H9 (cell line): ENCODE measurements around the gene ZNF664. TPM values are rescaled to one million over a fixed set of nuclear protein-coding genes. Genes with fewer than 3 reads are reported as not detected.

Experiments
- DNase-seq: peaks from one replicate; pipeline ENCODE4 v3.0.0-alpha.2; 2017
- H2AFZ ChIP-seq: one replicate; pipeline ENCODE4 v1.6.1; 2013; ENCODE audit warnings: mild to moderate bottlenecking, low read length, control low read depth, moderate library complexity
- H2AK5ac ChIP-seq: 2 replicates; pipeline ENCODE4 v1.6.1; 2013; ENCODE audit warnings: low read length, control low read depth, mixed read lengths; ENCODE audit not compliant: insufficient read length
- H2BK120ac ChIP-seq: one replicate; pipeline ENCODE4 v1.6.1; 2013; ENCODE audit warnings: low read depth, mild to moderate bottlenecking, low read length, control low read depth, inconsistent platforms; ENCODE audit not compliant: poor library complexity, severe bottlenecking
- H2BK12ac ChIP-seq: 2 replicates; pipeline ENCODE4 v1.6.1; 2013; ENCODE audit warnings: low read length, control low read depth, mixed read lengths, low read depth; ENCODE audit not compliant: insufficient read length
- H2BK15ac ChIP-seq: 2 replicates; pipeline ENCODE4 v1.6.1; 2013; ENCODE audit warnings: low read depth, low read length, control low read depth
- H2BK20ac ChIP-seq: one replicate; pipeline ENCODE4 v1.6.1; 2013; ENCODE audit warnings: low read depth, mild to moderate bottlenecking, low read length, control low read depth, inconsistent platforms; ENCODE audit not compliant: poor library complexity, severe bottlenecking
- H2BK5ac ChIP-seq: 2 replicates; pipeline ENCODE4 v1.6.1; 2013; ENCODE audit warnings: low read length, control low read depth, mixed read lengths; ENCODE audit not compliant: insufficient read length
- H3K14ac ChIP-seq: 2 replicates; pipeline ENCODE4 v1.6.1; 2013; ENCODE audit warnings: low read length, control low read depth; ENCODE audit not compliant: insufficient read depth
- H3K18ac ChIP-seq: 2 replicates; pipeline ENCODE4 v1.6.1; 2013; ENCODE audit warnings: low read depth, mild to moderate bottlenecking, mixed read lengths, low read length, control low read depth; ENCODE audit not compliant: insufficient read length
- H3K23ac ChIP-seq: 2 replicates; pipeline ENCODE4 v1.6.1; 2013; ENCODE audit warnings: low read length, control low read depth, mixed read lengths, low read depth; ENCODE audit not compliant: insufficient read length
- H3K23me2 ChIP-seq: 2 replicates; pipeline ENCODE4 v1.6.1; 2013; ENCODE audit warnings: low read depth, mild to moderate bottlenecking, mixed read lengths, low read length, control low read depth; ENCODE audit not compliant: insufficient read length, poor library complexity, severe bottlenecking
- H3K27ac ChIP-seq: 2 replicates; pipeline ENCODE4 v1.5.1; 2013; ENCODE audit warnings: low read length, control low read depth, mixed read lengths, low read depth; ENCODE audit not compliant: insufficient read length
- H3K27me3 ChIP-seq: 2 replicates; pipeline ENCODE4 v1.6.1; 2013; ENCODE audit warnings: low read length, control low read depth, inconsistent platforms; ENCODE audit not compliant: insufficient read depth
- H3K4ac ChIP-seq: 2 replicates; pipeline ENCODE4 v1.6.1; 2013; ENCODE audit warnings: low read depth, mild to moderate bottlenecking, control low read depth, inconsistent platforms, low read length, moderate library complexity
- H3K4me1 ChIP-seq: 2 replicates; pipeline ENCODE4 v1.6.1; 2013; ENCODE audit warnings: low read length, control low read depth, inconsistent platforms; ENCODE audit not compliant: insufficient read depth
- H3K4me2 ChIP-seq: 2 replicates; pipeline ENCODE4 v1.6.1; 2013; ENCODE audit warnings: low read length, control low read depth, mixed read lengths; ENCODE audit not compliant: insufficient read length, insufficient read depth
- H3K56ac ChIP-seq: 2 replicates; pipeline ENCODE4 v1.6.1; 2013; ENCODE audit warnings: low read depth, mild to moderate bottlenecking, mixed read lengths, low read length, control low read depth; ENCODE audit not compliant: insufficient read length
- H3K79me1 ChIP-seq: 2 replicates; pipeline ENCODE4 v1.6.1; 2013; ENCODE audit warnings: low read depth, mild to moderate bottlenecking, moderate library complexity, low read length, control low read depth, inconsistent platforms; ENCODE audit not compliant: insufficient read depth, poor library complexity, severe bottlenecking
- H3K79me2 ChIP-seq: 2 replicates; pipeline ENCODE4 v1.6.1; 2013; ENCODE audit warnings: low read length, control low read depth, inconsistent platforms; ENCODE audit not compliant: insufficient read depth
- H3K9ac ChIP-seq: 2 replicates; pipeline ENCODE4 v1.6.1; 2013; ENCODE audit warnings: low read length, control low read depth, mixed read lengths; ENCODE audit not compliant: insufficient read length; ENCODE audit errors: extremely low read depth
- H3K9me3 ChIP-seq: one replicate; pipeline ENCODE4 v1.6.1; 2013; ENCODE audit warnings: low read depth, low read length, inconsistent platforms; ENCODE audit not compliant: control insufficient read depth
- H3T11ph ChIP-seq: one replicate; pipeline ENCODE4 v1.6.1; 2013; ENCODE audit warnings: mild to moderate bottlenecking, low read length, control low read depth, inconsistent platforms
- H4K20me1 ChIP-seq: one replicate; pipeline ENCODE4 v1.6.1; 2013; ENCODE audit not compliant: control insufficient read depth, insufficient read length, insufficient read depth
- H4K5ac ChIP-seq: 2 replicates; pipeline ENCODE4 v1.6.1; 2013; ENCODE audit warnings: low read depth, mild to moderate bottlenecking, mixed read lengths, low read length, control low read depth; ENCODE audit not compliant: insufficient read length
- H4K8ac ChIP-seq: replicated peaks from 2 replicates; pipeline ENCODE4 v1.6.1; 2013; ENCODE audit warnings: low read length, control low read depth, mixed read lengths, low read depth; ENCODE audit not compliant: insufficient read length
- H4K91ac ChIP-seq: 2 replicates; pipeline ENCODE4 v1.6.1; 2013; ENCODE audit warnings: low read depth, mild to moderate bottlenecking, moderate library complexity, mixed read lengths, low read length, control low read depth; ENCODE audit not compliant: insufficient read length
- H3K27ac Mint-ChIP-seq, 3 experiments: 2 replicates in 2 of 3; 3 replicates in 1 of 3; pipeline ENCODE4 v1.8.0; 2020 to 2021; ENCODE audit warnings: mixed read lengths in 3 of 3, mild to moderate bottlenecking in 1 of 3, moderate library complexity in 1 of 3
- H3K27me3 Mint-ChIP-seq: 2 replicates; pipeline ENCODE4 v1.8.0; 2021; ENCODE audit warnings: low read depth, mild to moderate bottlenecking, moderate library complexity, mixed read lengths
- H3K36me3 Mint-ChIP-seq, 3 experiments: 2 replicates in 2 of 3; 3 replicates in 1 of 3; pipeline ENCODE4 v1.8.0; 2020 to 2021; ENCODE audit warnings: low read depth in 3 of 3, mixed read lengths in 3 of 3; ENCODE audit not compliant: insufficient read depth in 1 of 3
- H3K4me1 Mint-ChIP-seq, 2 experiments: 2 replicates each; pipeline ENCODE4 v1.8.0; 2020; ENCODE audit warnings: mixed read lengths in 2 of 2
- H3K4me3 Mint-ChIP-seq, 2 experiments: 2 replicates in 1 of 2; 3 replicates in 1 of 2; pipeline ENCODE4 v1.8.0; 2020 to 2021; ENCODE audit warnings: mild to moderate bottlenecking in 2 of 2, mixed read lengths in 2 of 2, moderate library complexity in 1 of 2
- H3K9me3 Mint-ChIP-seq, 2 experiments: 2 replicates in 1 of 2; 3 replicates in 1 of 2; pipeline ENCODE4 v1.8.0; 2020; ENCODE audit warnings: mild to moderate bottlenecking in 2 of 2, mixed read lengths in 2 of 2, moderate library complexity in 1 of 2
- WGBS: extraction: QIAGEN DNeasy Blood & Tissue Kit; methylation state at CpG from one replicate; pipeline ENCODE4 v1.1.7; 2013; ENCODE audit warnings: missing lambda C conversion rate, low lambda C conversion rate, mixed read lengths; ENCODE audit not compliant: insufficient read length; ENCODE audit errors: extremely low coverage; 5-methylcytosine and 5-hydroxymethylcytosine counted together
- total RNA-seq: library from RNA; stranded (reverse); gene quantifications from 2 replicates; pipeline ENCODE4 v1.2.1, GENCODE V29; 2021
- TF ChIP-seq, protein P1 (sequence below): fragments of 200-600 bp; sonication (generic); conservative IDR thresholded peaks from 3 replicates; pipeline ENCODE4 v1.8.0; 2021; ENCODE audit warnings: antibody characterized with exemption, mild to moderate bottlenecking

The ZNF664 gene
- total RNA-seq, 1 experiment from 2014 or later = 29.5 TPM

DNA sequence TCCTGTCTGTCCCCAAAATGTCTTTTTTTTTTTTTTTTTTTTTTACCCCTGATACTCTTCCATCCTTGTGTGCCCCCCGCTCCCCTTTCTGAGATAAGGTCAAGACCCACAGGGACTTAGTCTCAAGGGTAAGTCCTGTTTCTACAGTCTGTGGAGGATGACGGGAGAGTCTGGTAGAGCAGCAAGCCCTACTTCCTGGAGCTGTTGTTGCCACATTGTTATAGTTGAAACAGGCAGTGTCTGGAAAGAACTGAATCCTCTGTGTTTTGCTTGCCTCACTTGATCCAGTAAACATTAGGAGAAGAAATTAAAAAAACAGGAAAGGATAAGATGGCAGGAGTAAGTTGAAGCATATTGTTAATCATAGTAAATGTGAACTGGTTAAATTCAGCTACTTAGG lies 45.5 kb downstream of the ZNF664 start:
- Histone ChIP-seq H2BK5ac (no peak overlapping the region), H4K8ac (no peak overlapping the region), H3K27ac (no peak overlapping the region), H3K9ac (no peak overlapping the region), H2BK12ac (no peak overlapping the region), H3T11ph (no peak overlapping the region), H3K4me2 (no peak overlapping the region), H3K18ac (no peak overlapping the region), H4K20me1 (no peaks in the 10 kb centered on the region), H3K79me1 (no peaks in the 10 kb centered on the region), H4K5ac (no peak overlapping the region), H2BK15ac (no peak overlapping the region), H3K79me2 (no peaks in the 10 kb centered on the region), H2BK20ac (no peak overlapping the region), H3K4ac (no peak overlapping the region), H3K9me3 (no peaks in the 10 kb centered on the region), H3K27me3 (no peaks in the 10 kb centered on the region), H2AFZ (no peak overlapping the region), H4K91ac (no peak overlapping the region), H3K23me2 (no peaks in the 10 kb centered on the region), H3K4me1 (no peaks in the 10 kb centered on the region), H2AK5ac (no peak overlapping the region), H3K23ac (no peak overlapping the region), H2BK120ac (no peak overlapping the region), H3K56ac (no peak overlapping the region), H3K14ac (no peak overlapping the region)
- H3K27ac Mint-ChIP-seq = no peak overlapping the region
- peaks cover 2% of the 10 kb centered on the region; the same call in 1 of the 2 replicates for H3K27me3 Mint-ChIP-seq
- H3K4me3 Mint-ChIP-seq = no peak overlapping the region
- WGBS = no CpG with 5 or more reads among the region's 2 CpGs
- TF ChIP-seq, protein P1, sequence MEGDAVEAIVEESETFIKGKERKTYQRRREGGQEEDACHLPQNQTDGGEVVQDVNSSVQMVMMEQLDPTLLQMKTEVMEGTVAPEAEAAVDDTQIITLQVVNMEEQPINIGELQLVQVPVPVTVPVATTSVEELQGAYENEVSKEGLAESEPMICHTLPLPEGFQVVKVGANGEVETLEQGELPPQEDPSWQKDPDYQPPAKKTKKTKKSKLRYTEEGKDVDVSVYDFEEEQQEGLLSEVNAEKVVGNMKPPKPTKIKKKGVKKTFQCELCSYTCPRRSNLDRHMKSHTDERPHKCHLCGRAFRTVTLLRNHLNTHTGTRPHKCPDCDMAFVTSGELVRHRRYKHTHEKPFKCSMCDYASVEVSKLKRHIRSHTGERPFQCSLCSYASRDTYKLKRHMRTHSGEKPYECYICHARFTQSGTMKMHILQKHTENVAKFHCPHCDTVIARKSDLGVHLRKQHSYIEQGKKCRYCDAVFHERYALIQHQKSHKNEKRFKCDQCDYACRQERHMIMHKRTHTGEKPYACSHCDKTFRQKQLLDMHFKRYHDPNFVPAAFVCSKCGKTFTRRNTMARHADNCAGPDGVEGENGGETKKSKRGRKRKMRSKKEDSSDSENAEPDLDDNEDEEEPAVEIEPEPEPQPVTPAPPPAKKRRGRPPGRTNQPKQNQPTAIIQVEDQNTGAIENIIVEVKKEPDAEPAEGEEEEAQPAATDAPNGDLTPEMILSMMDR = no peak
- H3K36me3 Mint-ChIP-seq = peaks cover 0 to 2% (median under 1%) of the 10 kb centered on the region in 3 experiments; a peak in 2 of 7 replicates
- peaks cover 0 to 3% of the 10 kb centered on the region in 2 experiments; a peak in 3 of 5 replicates for H3K9me3 Mint-ChIP-seq
- DNase-seq = no peak
- peaks cover 0 to 4% of the 10 kb centered on the region in 2 experiments; a peak in 1 of 4 replicates for H3K4me1 Mint-ChIP-seq
